ENCODE measurements around the gene PANX1.
"Not testable (repeated sequence)": the region's sequence is repeated elsewhere in the genome, so short reads cannot be mapped to it uniquely, and the experiment has no call there.

The PANX1 gene

GRCh38 chr11:94150704-94151685, 22.4 kb downstream of the PANX1 start:
- H3K36me3 ChIP-seq (ENCODE audit: control insufficient read depth, insufficient read depth, low read length) = peaks cover 15% of the 10 kb centered on the region
- H3K4me3 ChIP-seq (ENCODE audit: low read depth, low read length) = no peak overlapping the region
- no peaks in the 10 kb centered on the region for H3K9me3 ChIP-seq (ENCODE audit: control insufficient read depth, insufficient read depth, low read depth, low read length)
- peaks cover 36% of the 10 kb centered on the region for H3K4me1 ChIP-seq (ENCODE audit: control insufficient read depth, insufficient read depth, low read length)
- H3K27me3 ChIP-seq (ENCODE audit: control insufficient read depth, insufficient read depth, low read length) = no peaks in the 10 kb centered on the region
- H3K27ac ChIP-seq (ENCODE audit: low read depth, low read length) = no peak overlapping the region
- H3K9ac ChIP-seq (ENCODE audit: low read length) = no peak overlapping the region

- H3K27ac ChIP-seq (ENCODE audit: low read depth, low read length) = no peak overlapping the region
- no peaks in the 10 kb centered on the region for H3K9me3 ChIP-seq (ENCODE audit: control insufficient read depth, insufficient read depth, low read depth, low read length)
- peaks cover 36% of the 10 kb centered on the region for H3K4me1 ChIP-seq (ENCODE audit: control insufficient read depth, insufficient read depth, low read length)
- H3K4me3 ChIP-seq (ENCODE audit: low read depth, low read length) = no peak overlapping the region
- H3K36me3 ChIP-seq (ENCODE audit: control insufficient read depth, insufficient read depth, low read length) = peaks cover 11% of the 10 kb centered on the region
- H3K27me3 ChIP-seq (ENCODE audit: control insufficient read depth, insufficient read depth, low read length) = no peaks in the 10 kb centered on the region
- H3K9ac ChIP-seq (ENCODE audit: low read length) = no peak overlapping the region
Observed at GRCh38 chr11:94151903-94152677, 23.4 kb downstream of the PANX1 start.

GRCh38 chr11:94152678-94153065, 24.0 kb downstream of the PANX1 start:
- Histone ChIP-seq H3K9ac (ENCODE audit: low read length) (no peak overlapping the region), H3K27ac (ENCODE audit: low read depth, low read length) (no peak overlapping the region), H3K27me3 (ENCODE audit: control insufficient read depth, insufficient read depth, low read length) (no peaks in the 10 kb centered on the region), H3K4me1 (ENCODE audit: control insufficient read depth, insufficient read depth, low read length) (peaks cover 36% of the 10 kb centered on the region), H3K4me3 (ENCODE audit: low read depth, low read length) (no peak overlapping the region), H3K36me3 (ENCODE audit: control insufficient read depth, insufficient read depth, low read length) (peaks cover 11% of the 10 kb centered on the region), H3K9me3 (ENCODE audit: control insufficient read depth, insufficient read depth, low read depth, low read length) (no peaks in the 10 kb centered on the region)

- no peaks in the 10 kb centered on the region for H3K27me3 ChIP-seq (ENCODE audit: control insufficient read depth, insufficient read depth, low read length)
- H3K36me3 ChIP-seq (ENCODE audit: control insufficient read depth, insufficient read depth, low read length) = peaks cover 11% of the 10 kb centered on the region
- H3K4me1 ChIP-seq (ENCODE audit: control insufficient read depth, insufficient read depth, low read length) = peaks cover 36% of the 10 kb centered on the region
- no peaks in the 10 kb centered on the region for H3K9me3 ChIP-seq (ENCODE audit: control insufficient read depth, insufficient read depth, low read depth, low read length)
- no peak overlapping the region for H3K9ac ChIP-seq (ENCODE audit: low read length)
- H3K27ac ChIP-seq (ENCODE audit: low read depth, low read length) = no peak overlapping the region
- H3K4me3 ChIP-seq (ENCODE audit: low read depth, low read length) = no peak overlapping the region
Observed at GRCh38 chr11:94153320-94153719, 24.7 kb downstream of the PANX1 start.

- no peaks in the 10 kb centered on the region for H3K27me3 ChIP-seq (ENCODE audit: control insufficient read depth, insufficient read depth, low read length)
- H3K4me1 ChIP-seq (ENCODE audit: control insufficient read depth, insufficient read depth, low read length) = peaks cover 32% of the 10 kb centered on the region
- no peak overlapping the region for H3K4me3 ChIP-seq (ENCODE audit: low read depth, low read length)
- no peak overlapping the region for H3K9ac ChIP-seq (ENCODE audit: low read length)
- no peak overlapping the region for H3K27ac ChIP-seq (ENCODE audit: low read depth, low read length)
- peaks cover 11% of the 10 kb centered on the region for H3K36me3 ChIP-seq (ENCODE audit: control insufficient read depth, insufficient read depth, low read length)
- H3K9me3 ChIP-seq (ENCODE audit: control insufficient read depth, insufficient read depth, low read depth, low read length) = no peaks in the 10 kb centered on the region
Observed at GRCh38 chr11:94154095-94154856, 25.6 kb downstream of the PANX1 start.

GRCh38 chr11:94157339-94157738, 28.7 kb downstream of the PANX1 start:
- not testable (repeated sequence) for H3K9me3 ChIP-seq (ENCODE audit: control insufficient read depth, insufficient read depth, low read depth, low read length); H3K4me3 ChIP-seq (ENCODE audit: low read depth, low read length); H3K27ac ChIP-seq (ENCODE audit: low read depth, low read length); H3K9ac ChIP-seq (ENCODE audit: low read length); H3K27me3 ChIP-seq (ENCODE audit: control insufficient read depth, insufficient read depth, low read length)
- peaks cover 11% of the 10 kb centered on the region for H3K36me3 ChIP-seq (ENCODE audit: control insufficient read depth, insufficient read depth, low read length)
- H3K4me1 ChIP-seq (ENCODE audit: control insufficient read depth, insufficient read depth, low read length) = peaks cover 11% of the 10 kb centered on the region

GRCh38 chr11:94168882-94169281, 40.2 kb downstream of the PANX1 start:
- Histone ChIP-seq H3K9ac (ENCODE audit: low read length) (no peak overlapping the region), H3K36me3 (ENCODE audit: control insufficient read depth, insufficient read depth, low read length) (peaks cover 3% of the 10 kb centered on the region; the same call in 1 of the 2 replicates), H3K27ac (ENCODE audit: low read depth, low read length) (no peak overlapping the region), H3K9me3 (ENCODE audit: control insufficient read depth, insufficient read depth, low read depth, low read length) (no peaks in the 10 kb centered on the region; the same call in 1 of the 2 replicates), H3K4me3 (ENCODE audit: low read depth, low read length) (no peak overlapping the region), H3K4me1 (ENCODE audit: control insufficient read depth, insufficient read depth, low read length) (peaks cover 10% of the 10 kb centered on the region; the same call in 1 of the 2 replicates), H3K27me3 (ENCODE audit: control insufficient read depth, insufficient read depth, low read length) (no peaks in the 10 kb centered on the region)

GRCh38 chr11:94169516-94169915, 40.9 kb downstream of the PANX1 start:
- H3K4me1 ChIP-seq (ENCODE audit: control insufficient read depth, insufficient read depth, low read length) = peaks cover 10% of the 10 kb centered on the region; the same call in 1 of the 2 replicates
- no peaks in the 10 kb centered on the region; the same call in 1 of the 2 replicates for H3K9me3 ChIP-seq (ENCODE audit: control insufficient read depth, insufficient read depth, low read depth, low read length)
- no peak overlapping the region for H3K4me3 ChIP-seq (ENCODE audit: low read depth, low read length)
- H3K27me3 ChIP-seq (ENCODE audit: control insufficient read depth, insufficient read depth, low read length) = no peaks in the 10 kb centered on the region
- H3K9ac ChIP-seq (ENCODE audit: low read length) = no peak overlapping the region
- H3K36me3 ChIP-seq (ENCODE audit: control insufficient read depth, insufficient read depth, low read length) = peaks cover 3% of the 10 kb centered on the region; the same call in 1 of the 2 replicates
- H3K27ac ChIP-seq (ENCODE audit: low read depth, low read length) = no peak overlapping the region

GRCh38 chr11:94169930-94170545, 41.4 kb downstream of the PANX1 start:
- H3K9ac ChIP-seq (ENCODE audit: low read length) = no peak overlapping the region
- H3K4me1 ChIP-seq (ENCODE audit: control insufficient read depth, insufficient read depth, low read length) = peaks cover 10% of the 10 kb centered on the region; the same call in 1 of the 2 replicates
- no peak overlapping the region for H3K4me3 ChIP-seq (ENCODE audit: low read depth, low read length)
- no peak overlapping the region for H3K27ac ChIP-seq (ENCODE audit: low read depth, low read length)
- no peaks in the 10 kb centered on the region for H3K27me3 ChIP-seq (ENCODE audit: control insufficient read depth, insufficient read depth, low read length)
- H3K36me3 ChIP-seq (ENCODE audit: control insufficient read depth, insufficient read depth, low read length) = peaks cover 3% of the 10 kb centered on the region; the same call in 1 of the 2 replicates
- no peaks in the 10 kb centered on the region for H3K9me3 ChIP-seq (ENCODE audit: control insufficient read depth, insufficient read depth, low read depth, low read length)

- H3K9me3 ChIP-seq (ENCODE audit: control insufficient read depth, insufficient read depth, low read depth, low read length) = no peaks in the 10 kb centered on the region
- H3K4me1 ChIP-seq (ENCODE audit: control insufficient read depth, insufficient read depth, low read length) = peaks cover 10% of the 10 kb centered on the region; the same call in 1 of the 2 replicates
- no peaks in the 10 kb centered on the region for H3K27me3 ChIP-seq (ENCODE audit: control insufficient read depth, insufficient read depth, low read length)
- H3K36me3 ChIP-seq (ENCODE audit: control insufficient read depth, insufficient read depth, low read length) = peaks cover 3% of the 10 kb centered on the region; the same call in 1 of the 2 replicates
- H3K4me3 ChIP-seq (ENCODE audit: low read depth, low read length) = no peak overlapping the region
- no peak overlapping the region for H3K9ac ChIP-seq (ENCODE audit: low read length)
- no peak overlapping the region for H3K27ac ChIP-seq (ENCODE audit: low read depth, low read length)
Observed at GRCh38 chr11:94170953-94171352, 42.3 kb downstream of the PANX1 start.

Data from HUES6 (cell line).